Smooth muscle cell (in vitro differentiated cells): ENCODE results near the gene ARFGAP3. TPM values are rescaled to one million over a fixed set of nuclear protein-coding genes. Genes with fewer than 3 reads are reported as not detected.

Source experiments
- DNase-seq: peaks from one replicate; lab custom pipeline; 2025; ENCODE audit not compliant: unreplicated experiment; lab: John Stamatoyannopoulos, UW
- H2AFZ ChIP-seq: fragments of 200-600 bp; sonication (generic); 2 replicates; pipeline ENCODE4 v1.6.0; 2016; ENCODE audit warnings: antibody characterized with exemption, low read depth, mild to moderate bottlenecking
- H3F3A ChIP-seq: fragments of 200-600 bp; sonication (generic); 2 replicates; pipeline ENCODE4 v1.6.0; 2017; ENCODE audit warnings: antibody characterized with exemption, low read depth
- H3K27ac ChIP-seq: fragments of 200-600 bp; sonication (generic); 2 replicates; pipeline ENCODE4 v1.5.1; 2016; ENCODE audit warnings: low read depth, mild to moderate bottlenecking
- H3K27me3 ChIP-seq: fragments of 200-600 bp; sonication (generic); 2 replicates; pipeline ENCODE4 v1.6.1; 2016; ENCODE audit warnings: low read depth, mild to moderate bottlenecking
- H3K36me3 ChIP-seq: fragments of 200-600 bp; sonication (generic); 2 replicates; pipeline ENCODE4 v1.5.1; 2016; ENCODE audit warnings: low read depth
- H3K4me1 ChIP-seq: fragments of 200-600 bp; sonication (generic); 2 replicates; pipeline ENCODE4 v1.5.1; 2016; ENCODE audit warnings: low read depth
- H3K4me2 ChIP-seq: fragments of 200-600 bp; sonication (generic); 2 replicates; pipeline ENCODE4 v1.6.0; 2016; ENCODE audit warnings: mild to moderate bottlenecking
- H3K4me3 ChIP-seq: fragments of 200-600 bp; sonication (generic); 2 replicates; pipeline ENCODE4 v1.5.1; 2016; ENCODE audit warnings: mild to moderate bottlenecking
- H3K79me2 ChIP-seq: fragments of 200-600 bp; sonication (generic); 2 replicates; pipeline ENCODE4 v1.6.0; 2016; ENCODE audit warnings: low read depth, mild to moderate bottlenecking
- H3K9ac ChIP-seq: fragments of 200-600 bp; sonication (generic); 2 replicates; pipeline ENCODE4 v1.6.0; 2016; ENCODE audit warnings: low read depth
- H3K9me3 ChIP-seq: fragments of 200-600 bp; sonication (generic); replicated peaks from 2 replicates; pipeline ENCODE4 v1.5.1; 2016; ENCODE audit warnings: low read depth
- H4K20me1 ChIP-seq: fragments of 200-600 bp; sonication (generic); 2 replicates; pipeline ENCODE4 v1.6.0; 2016; ENCODE audit warnings: low read depth
- WGBS: methylation state at CpG from one replicate; pipeline ENCODE4 v1.1.7; 2016; ENCODE audit warnings: low lambda C conversion rate; 5-methylcytosine and 5-hydroxymethylcytosine counted together
- polyA plus RNA-seq: library from polyadenylated mRNA; unstranded; fragments of >200 nt; fragmentation: Nextera tagmentation; extraction: Ambion mirVana; gene quantifications from 2 replicates; pipeline ENCODE4 v1.2.1, GENCODE V29; 2016
- total RNA-seq: library from RNA; depleted of rRNA; stranded (reverse); fragments of >200 nt; gene quantifications from 2 replicates; pipeline ENCODE4 v1.2.3, GENCODE V29; 2014
- TF ChIP-seq, protein P1 (sequence below): fragments of 200-600 bp; sonication (generic); IDR thresholded peaks from 2 replicates; pipeline ENCODE4 v1.5.1; 2017; ENCODE audit warnings: borderline replicate concordance, mild to moderate bottlenecking, antibody characterized with exemption; ENCODE audit not compliant: insufficient read depth, poor library complexity, severe bottlenecking

ARFGAP3 gene
- total and polyA plus RNA-seq, 2 experiments from 2014 or later, result 69.2 to 89.9 TPM

DNA sequence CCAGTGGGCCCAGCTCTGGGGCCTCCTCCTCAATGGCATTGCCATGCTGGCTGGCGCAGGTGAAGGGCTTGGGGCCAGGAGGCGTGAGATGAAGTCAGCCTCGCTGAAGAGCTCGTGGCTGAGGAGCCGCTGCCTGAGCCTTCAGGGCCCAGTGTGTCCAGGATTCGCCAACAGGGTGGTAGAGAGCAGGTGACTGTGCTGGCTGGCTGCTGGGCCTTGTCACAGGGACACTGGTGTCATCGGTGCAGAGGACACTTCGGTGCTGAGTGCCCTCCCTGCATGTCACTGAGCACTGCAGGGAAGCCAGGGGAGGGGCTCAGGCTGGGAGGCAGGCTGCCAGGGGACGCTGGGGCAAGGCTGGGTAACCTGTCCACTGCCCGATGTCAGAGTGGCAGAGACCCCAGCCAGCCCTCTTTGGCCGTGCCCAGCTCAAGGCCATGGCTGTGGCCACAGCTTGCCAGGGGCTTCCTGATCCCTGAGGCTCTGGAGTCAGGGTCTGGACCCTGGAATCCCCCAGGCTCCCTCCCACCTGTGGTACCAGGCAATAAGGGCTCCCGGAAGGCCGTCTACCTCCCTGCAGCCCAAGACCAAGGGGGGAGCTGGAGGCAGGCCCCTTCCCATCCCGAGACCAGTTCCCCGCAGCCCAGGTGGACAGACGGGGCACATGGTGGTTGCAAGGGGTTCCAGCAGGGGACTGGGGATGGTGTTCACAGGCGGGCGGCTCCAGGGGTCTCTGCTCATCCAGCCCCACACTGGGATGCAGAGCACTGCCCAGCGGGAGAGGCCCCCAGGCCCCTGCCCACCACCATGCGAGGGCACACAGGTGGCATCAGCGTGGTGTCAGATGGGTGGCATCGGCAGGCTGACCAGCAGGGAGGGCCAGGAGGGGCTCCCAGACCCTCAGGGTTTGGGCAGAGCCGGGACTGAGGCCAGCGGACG is 63.9 kb downstream of the ARFGAP3 start:
- H3K9ac ChIP-seq, result no peak overlapping the region
- H3K36me3 ChIP-seq, result no peaks in the 10 kb centered on the region
- H4K20me1 ChIP-seq, result peaks cover 13% of the 10 kb centered on the region
- H3K4me1 ChIP-seq, result peaks cover 6% of the 10 kb centered on the region
- 96% methylated on average over 24 of the region's 25 CpGs for WGBS
- H3K27ac ChIP-seq, result no peak overlapping the region
- no peaks in the 10 kb centered on the region for H3K27me3 ChIP-seq
- TF ChIP-seq, protein P1, sequence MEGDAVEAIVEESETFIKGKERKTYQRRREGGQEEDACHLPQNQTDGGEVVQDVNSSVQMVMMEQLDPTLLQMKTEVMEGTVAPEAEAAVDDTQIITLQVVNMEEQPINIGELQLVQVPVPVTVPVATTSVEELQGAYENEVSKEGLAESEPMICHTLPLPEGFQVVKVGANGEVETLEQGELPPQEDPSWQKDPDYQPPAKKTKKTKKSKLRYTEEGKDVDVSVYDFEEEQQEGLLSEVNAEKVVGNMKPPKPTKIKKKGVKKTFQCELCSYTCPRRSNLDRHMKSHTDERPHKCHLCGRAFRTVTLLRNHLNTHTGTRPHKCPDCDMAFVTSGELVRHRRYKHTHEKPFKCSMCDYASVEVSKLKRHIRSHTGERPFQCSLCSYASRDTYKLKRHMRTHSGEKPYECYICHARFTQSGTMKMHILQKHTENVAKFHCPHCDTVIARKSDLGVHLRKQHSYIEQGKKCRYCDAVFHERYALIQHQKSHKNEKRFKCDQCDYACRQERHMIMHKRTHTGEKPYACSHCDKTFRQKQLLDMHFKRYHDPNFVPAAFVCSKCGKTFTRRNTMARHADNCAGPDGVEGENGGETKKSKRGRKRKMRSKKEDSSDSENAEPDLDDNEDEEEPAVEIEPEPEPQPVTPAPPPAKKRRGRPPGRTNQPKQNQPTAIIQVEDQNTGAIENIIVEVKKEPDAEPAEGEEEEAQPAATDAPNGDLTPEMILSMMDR, result no peak
- no peaks in the 10 kb centered on the region for H3F3A ChIP-seq
- DNase-seq, result no peak
- H3K9me3 ChIP-seq, result no peaks in the 10 kb centered on the region
- no peaks in the 10 kb centered on the region for H3K79me2 ChIP-seq
- no peak overlapping the region for H3K4me3 ChIP-seq
- H3K4me2 ChIP-seq, result no peak overlapping the region
- H2AFZ ChIP-seq, result no peak overlapping the region

DNA sequence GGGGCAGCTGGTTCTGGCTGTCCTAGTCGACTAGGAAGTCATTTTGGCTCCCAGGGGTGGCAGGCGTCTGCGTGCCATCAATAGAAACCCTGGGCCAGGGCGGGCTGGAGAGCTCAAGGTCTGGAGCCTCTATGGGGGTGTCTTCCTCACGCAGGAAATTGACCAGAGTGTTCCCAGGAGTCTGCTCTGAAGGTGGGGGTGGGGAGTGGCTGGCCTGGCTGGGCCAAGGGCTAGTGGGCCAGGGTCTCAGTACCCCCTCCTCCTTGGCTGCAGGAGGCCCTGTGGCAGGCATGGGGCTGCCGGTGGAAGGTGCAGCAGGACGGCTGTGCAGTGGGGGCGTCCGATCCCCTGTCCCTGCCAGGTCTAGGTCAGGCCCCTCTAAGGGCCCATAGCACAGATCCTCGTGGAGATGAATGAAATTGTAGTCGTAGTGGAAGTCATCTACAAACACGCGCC is 64.6 kb downstream of the ARFGAP3 start:
- Histone ChIP-seq H2AFZ (no peak overlapping the region), H3K4me3 (no peak overlapping the region), H3K36me3 (no peaks in the 10 kb centered on the region), H3K4me1 (peaks cover 6% of the 10 kb centered on the region), H3F3A (no peaks in the 10 kb centered on the region), H3K9ac (no peak overlapping the region), H3K9me3 (no peaks in the 10 kb centered on the region), H3K79me2 (no peaks in the 10 kb centered on the region), H3K27me3 (no peaks in the 10 kb centered on the region), H4K20me1 (peaks cover 9% of the 10 kb centered on the region), H3K4me2 (no peak overlapping the region), H3K27ac (no peak overlapping the region)
- TF ChIP-seq, protein P1, result no peak
- WGBS, result 94% methylated on average over 13 of the region's 13 CpGs
- no peak for DNase-seq

DNA sequence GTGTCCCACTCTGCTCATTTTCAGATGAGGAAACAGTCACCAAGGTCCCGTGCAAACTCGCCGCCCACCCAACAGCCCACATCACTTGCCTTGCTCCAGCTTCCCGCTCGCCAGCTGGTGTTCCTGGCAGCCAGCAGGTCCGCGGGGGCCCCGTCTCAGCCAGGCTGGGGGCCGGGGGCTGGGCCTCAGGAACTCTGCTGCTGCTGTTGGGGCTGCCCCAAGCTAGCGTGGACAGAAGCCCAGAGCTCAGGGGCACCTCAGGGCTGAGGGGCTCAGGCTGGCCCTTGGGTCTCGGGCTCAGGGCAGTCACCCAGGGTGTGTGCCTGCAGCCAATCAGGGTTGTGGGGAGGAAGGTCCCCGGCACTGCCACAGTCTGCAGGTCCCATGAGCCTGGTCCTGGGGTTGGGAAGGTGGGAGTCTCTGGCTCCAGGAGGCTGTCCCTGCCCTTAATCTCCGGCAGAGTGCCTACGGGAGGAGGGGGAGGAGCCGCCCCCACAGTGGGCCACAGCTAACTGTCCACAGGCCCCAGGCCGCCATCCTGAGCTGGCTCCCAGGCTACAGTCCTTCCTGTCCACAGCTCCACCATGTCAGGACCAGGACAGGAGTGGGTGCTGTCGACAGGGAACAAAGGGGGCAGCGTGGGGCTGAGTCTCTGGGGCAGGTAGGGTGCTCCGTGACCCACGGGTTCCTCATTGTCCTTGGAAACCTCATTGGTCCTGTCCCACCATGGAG is 65.2 kb downstream of the ARFGAP3 start:
- Histone ChIP-seq H3K4me3 (no peak overlapping the region), H3K9me3 (no peaks in the 10 kb centered on the region), H3K27me3 (no peaks in the 10 kb centered on the region), H3K4me1 (peaks cover 6% of the 10 kb centered on the region), H2AFZ (no peak overlapping the region), H3K36me3 (no peaks in the 10 kb centered on the region), H3K27ac (no peak overlapping the region), H3F3A (no peaks in the 10 kb centered on the region), H3K4me2 (peak overlapping the region; percentile 40), H4K20me1 (peaks cover 3% of the 10 kb centered on the region), H3K9ac (no peak overlapping the region), H3K79me2 (no peaks in the 10 kb centered on the region)
- TF ChIP-seq, protein P1, result no peak
- 75% methylated on average over 20 of the region's 20 CpGs for WGBS
- DNase-seq, result no peak
